Astrocyte of the cerebellum (primary cell): Measurements from ENCODE around the gene ZDHHC21.

Source experiments
- DNase-seq: peaks from one replicate; pipeline ENCODE4 v3.0.0-alpha.2; 2011; ENCODE audit warnings: low read depth
- H3K4me3 ChIP-seq: 2 replicates; pipeline ENCODE4 v1.5.1; 2011; ENCODE audit warnings: mild to moderate bottlenecking, low read depth, low read length, moderate library complexity
- in situ Hi-C: cut with HindIII; loops from 2 replicates; pipeline ENCODE4 v1.10.0; 2017; ENCODE audit warnings: low sequenced_read_pairs
- TF ChIP-seq, protein P1 (sequence below): IDR thresholded peaks from 2 replicates; pipeline ENCODE4 v1.5.1; 2012; ENCODE audit warnings: low read length, low read depth, moderate library complexity, mild to moderate bottlenecking; ENCODE audit errors: missing control alignments

The ZDHHC21 gene

DNA sequence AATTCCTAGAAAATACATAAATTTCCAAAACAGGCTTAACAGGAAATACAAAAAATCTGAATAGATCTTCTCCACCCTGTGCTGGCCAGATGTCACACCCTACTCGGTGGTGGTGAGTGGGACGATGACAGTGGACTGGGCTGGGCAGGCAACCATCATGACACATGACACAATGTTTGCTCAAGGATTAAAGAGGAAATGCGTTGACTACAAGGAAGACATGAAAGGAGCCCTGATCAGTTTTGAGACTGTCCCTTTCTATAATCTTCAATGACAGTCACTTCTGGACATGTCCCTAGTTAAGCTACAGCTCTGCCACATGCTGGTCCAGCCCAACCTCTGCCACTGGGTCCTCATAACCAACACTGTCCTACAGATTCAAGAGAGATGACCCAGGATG is 99.8 kb downstream of the ZDHHC21 start:
- in situ Hi-C loops, result no loop called here
- H3K4me3 ChIP-seq, result no peak overlapping the region
- DNase-seq, result no peak
- TF ChIP-seq, protein P1, sequence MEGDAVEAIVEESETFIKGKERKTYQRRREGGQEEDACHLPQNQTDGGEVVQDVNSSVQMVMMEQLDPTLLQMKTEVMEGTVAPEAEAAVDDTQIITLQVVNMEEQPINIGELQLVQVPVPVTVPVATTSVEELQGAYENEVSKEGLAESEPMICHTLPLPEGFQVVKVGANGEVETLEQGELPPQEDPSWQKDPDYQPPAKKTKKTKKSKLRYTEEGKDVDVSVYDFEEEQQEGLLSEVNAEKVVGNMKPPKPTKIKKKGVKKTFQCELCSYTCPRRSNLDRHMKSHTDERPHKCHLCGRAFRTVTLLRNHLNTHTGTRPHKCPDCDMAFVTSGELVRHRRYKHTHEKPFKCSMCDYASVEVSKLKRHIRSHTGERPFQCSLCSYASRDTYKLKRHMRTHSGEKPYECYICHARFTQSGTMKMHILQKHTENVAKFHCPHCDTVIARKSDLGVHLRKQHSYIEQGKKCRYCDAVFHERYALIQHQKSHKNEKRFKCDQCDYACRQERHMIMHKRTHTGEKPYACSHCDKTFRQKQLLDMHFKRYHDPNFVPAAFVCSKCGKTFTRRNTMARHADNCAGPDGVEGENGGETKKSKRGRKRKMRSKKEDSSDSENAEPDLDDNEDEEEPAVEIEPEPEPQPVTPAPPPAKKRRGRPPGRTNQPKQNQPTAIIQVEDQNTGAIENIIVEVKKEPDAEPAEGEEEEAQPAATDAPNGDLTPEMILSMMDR, result no peak

DNA sequence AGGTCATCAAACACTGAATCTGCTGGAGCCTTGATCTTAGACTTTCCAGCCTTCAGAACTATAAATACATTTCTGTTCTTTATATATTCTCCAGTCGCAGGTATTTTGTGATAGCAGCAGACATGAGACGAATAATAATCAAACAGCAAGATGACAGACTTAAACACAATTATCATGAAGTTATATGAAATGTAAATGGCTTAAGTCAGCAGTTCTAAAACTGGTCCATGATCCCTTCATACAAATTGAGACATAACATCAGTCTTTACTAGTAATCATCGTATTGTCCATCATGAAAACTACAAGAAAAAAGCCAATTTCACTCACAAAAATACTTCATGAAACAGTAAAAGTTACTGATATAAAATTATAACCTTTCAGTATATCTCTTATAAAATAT is 101.8 kb downstream of the ZDHHC21 start:
- no peak overlapping the region for H3K4me3 ChIP-seq
- DNase-seq, result no peak
- TF ChIP-seq, protein P1, result no peak
- in situ Hi-C loops, result no loop called here

DNA sequence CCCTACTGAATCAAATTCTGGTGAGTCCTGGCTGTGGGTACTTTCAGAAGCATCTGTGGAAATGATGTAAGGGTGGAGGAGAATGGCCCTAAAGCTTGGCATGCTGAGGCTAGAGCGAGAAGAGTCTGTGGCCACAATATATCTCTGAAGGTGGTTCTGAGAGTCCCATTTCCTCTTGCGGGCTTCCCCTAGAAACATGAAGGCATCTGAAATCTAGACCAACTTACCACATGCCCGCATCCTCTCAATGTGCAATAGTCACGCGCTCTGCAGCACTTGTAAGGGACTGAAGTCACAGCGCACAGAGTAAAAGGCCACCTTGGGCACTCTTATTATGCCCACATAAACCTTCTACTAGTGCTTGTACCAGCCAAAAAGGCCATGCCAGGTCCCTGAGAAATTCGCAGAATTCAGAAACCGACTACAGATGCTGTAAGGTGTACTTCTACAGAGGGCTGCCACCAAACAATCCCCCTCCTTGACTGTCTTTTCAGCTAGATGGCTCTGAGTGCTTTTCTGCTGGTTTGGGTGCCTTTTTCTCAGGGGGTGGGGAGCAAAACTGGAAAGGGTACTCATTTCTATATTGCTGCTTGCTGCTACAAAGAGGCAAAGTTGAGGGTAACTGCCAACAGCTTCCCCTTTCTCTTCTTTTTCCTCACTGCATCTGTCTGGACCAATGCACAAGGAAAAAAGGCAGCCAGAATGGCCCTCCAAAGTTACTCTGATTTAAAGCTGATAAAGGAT is 107.3 kb downstream of the ZDHHC21 start:
- no peak overlapping the region for H3K4me3 ChIP-seq
- DNase-seq, result no peak
- TF ChIP-seq, protein P1, result no peak
- in situ Hi-C loops, result no loop called here

DNA sequence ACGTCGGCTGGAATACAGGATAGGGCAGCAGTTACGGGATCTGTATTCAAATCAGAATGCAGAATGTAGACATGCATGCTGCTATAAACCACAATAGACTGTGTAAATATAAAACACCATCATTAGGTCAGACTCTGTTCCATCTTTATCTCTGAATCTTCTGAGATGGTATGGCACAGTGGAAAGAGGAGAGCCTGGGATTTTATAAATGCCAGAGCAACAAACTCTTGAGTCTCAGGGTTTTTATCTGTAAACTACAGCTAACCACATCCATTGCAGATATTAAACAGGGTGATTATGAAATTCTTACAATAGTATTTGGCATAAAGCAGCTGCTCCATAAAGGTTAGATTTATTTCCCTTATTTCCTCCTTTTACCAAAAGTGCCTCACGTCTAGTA is 108.7 kb downstream of the ZDHHC21 start:
- no peak for DNase-seq
- in situ Hi-C loops, result no loop called here
- TF ChIP-seq, protein P1, result no peak
- no peak overlapping the region for H3K4me3 ChIP-seq

DNA sequence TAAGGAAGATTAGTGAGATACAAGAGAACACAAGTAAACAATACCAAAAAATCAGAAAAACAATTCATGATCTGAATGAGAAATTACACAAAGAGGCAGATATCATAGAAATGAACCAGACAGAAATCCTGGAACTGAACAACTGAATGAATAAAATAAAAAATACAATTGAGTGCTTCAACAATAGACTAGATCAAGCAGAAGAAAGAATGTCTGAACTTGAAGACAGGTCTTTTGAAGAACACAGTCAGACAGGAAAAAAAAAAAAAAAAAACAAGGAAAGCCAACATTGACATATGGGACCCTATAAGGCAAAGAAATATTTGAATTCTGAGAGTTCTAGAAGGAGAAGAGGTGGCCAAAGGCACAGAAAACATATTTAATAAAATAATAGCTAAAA is 115.2 kb downstream of the ZDHHC21 start:
- TF ChIP-seq, protein P1, result no peak
- in situ Hi-C loops, result no loop called here

DNA sequence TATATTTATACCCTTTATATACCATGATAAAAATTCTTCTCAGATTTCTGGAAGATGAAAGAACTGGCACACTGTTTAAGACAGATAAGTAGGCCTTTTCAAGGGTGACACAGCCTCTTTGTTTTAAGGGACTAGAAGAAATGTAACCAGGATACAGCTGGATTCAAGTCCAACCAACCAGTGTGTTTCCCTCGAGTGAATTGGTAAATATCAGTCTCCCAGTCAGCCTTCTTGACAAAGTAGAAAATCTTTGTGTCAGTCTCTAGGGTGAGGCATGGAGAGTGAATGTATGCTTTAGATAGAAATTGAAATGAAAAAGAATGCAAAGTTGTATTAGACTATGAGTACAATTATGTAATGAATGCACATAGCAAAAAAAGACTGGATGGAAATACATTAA is 119.1 kb downstream of the ZDHHC21 start:
- DNase-seq, result no peak
- TF ChIP-seq, protein P1, result no peak
- H3K4me3 ChIP-seq, result no peak overlapping the region
- in situ Hi-C loops, result no loop called here

More for the DNA sequence above, 115.2 kb downstream of the ZDHHC21 start:
- no peak overlapping the region for H3K4me3 ChIP-seq
- no peak for DNase-seq
